ENCODE measurements around the gene TNIK.

The TNIK gene

DNA sequence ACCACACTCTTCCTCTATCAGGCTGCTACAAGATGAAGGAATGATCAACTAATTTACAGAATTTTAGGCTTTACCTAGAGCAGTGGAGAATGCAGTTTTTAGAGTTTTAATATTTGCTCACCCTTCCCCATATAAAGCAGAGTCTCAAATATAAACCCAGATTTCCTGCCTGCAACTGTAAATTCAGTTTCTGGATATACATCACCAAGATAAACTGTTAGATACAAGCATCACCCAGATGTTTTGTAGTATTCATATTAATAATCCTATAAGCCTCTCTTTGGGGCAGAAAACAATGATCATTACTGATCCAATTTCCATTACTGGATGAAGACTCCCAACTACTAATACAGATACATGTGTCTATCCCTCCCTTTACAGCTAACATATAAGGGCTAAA, 205.9 kb downstream of the TNIK start:
- TF ChIP-seq CTCF (IDR thresholded peaks at IDR 0.05) (no peak), ZFX (IDR thresholded peaks at IDR 0.05; ENCODE audit: borderline replicate concordance) (no peak)
- H3K27ac ChIP-seq = no peak overlapping the region

DNA sequence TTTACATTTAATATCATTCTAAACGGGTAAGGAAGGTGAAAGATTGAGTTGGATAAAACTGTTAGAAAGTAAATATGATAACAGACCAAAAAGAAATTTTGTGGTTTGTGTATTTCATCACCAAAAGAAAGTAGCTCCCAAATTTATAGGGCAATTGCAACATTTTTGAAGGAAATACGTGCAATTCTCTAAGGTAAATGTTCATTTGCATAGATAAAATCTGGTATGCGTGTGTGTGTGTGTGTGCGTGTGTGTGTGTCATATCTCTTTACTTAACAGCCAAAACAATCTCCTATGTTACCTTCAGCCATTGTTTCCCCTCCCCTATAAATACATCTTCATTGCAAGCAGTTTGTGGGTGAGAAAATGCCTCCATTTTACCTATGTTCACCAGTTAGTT, 208.4 kb downstream of the TNIK start:
- no peak overlapping the region for H3K27ac ChIP-seq

DNA sequence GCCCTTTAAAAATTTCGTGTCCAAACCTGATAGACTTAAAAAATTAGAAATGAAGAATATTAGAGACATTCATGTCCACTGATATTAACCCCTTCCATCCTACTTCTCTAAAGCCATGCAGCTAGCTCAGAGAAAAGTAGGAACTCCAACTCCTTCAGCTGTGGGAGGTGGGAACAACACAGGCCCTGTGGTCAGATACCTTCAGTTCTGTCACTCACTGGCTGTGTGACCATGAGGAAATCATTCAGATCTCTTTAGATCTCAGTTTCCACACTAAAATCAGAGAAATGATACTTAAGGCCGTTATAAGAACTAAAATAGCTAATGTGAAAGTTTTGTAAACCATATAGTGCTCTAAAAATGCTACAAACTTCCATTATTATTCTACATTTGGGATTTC, 209.8 kb downstream of the TNIK start:
- TF ChIP-seq ZFX (IDR thresholded peaks at IDR 0.05; ENCODE audit: borderline replicate concordance) = no peak
- no peak overlapping the region for H3K27ac ChIP-seq

More for the DNA sequence above, 208.4 kb downstream of the TNIK start:
- TF ChIP-seq CTCF (IDR thresholded peaks at IDR 0.05) (no peak), ZFX (IDR thresholded peaks at IDR 0.05; ENCODE audit: borderline replicate concordance) (no peak)

- TF ChIP-seq CTCF (IDR thresholded peaks at IDR 0.05) (no peak), ZFX (IDR thresholded peaks at IDR 0.05; ENCODE audit: borderline replicate concordance) (no peak)
These were observed 211.0 kb downstream of the TNIK start for GRCh38 chr3:171249245-171249644.

GRCh38 chr3:171248426-171249111, 211.6 kb downstream of the TNIK start:
- TF ChIP-seq CTCF (IDR thresholded peaks at IDR 0.05) (no peak), ZFX (IDR thresholded peaks at IDR 0.05; ENCODE audit: borderline replicate concordance) (no peak)
- H3K27ac ChIP-seq = no peak overlapping the region

More at GRCh38 chr3:171249245-171249644, 211.0 kb downstream of the TNIK start:
- H3K27ac ChIP-seq = no peak overlapping the region

- no peak overlapping the region for H3K27ac ChIP-seq
- TF ChIP-seq CTCF (IDR thresholded peaks at IDR 0.05) = no peak
- TF ChIP-seq ZFX (IDR thresholded peaks at IDR 0.05; ENCODE audit: borderline replicate concordance) = no peak
These were observed 214.1 kb downstream of the TNIK start for GRCh38 chr3:171245796-171246765.

- no peak overlapping the region for H3K27ac ChIP-seq
- TF ChIP-seq CTCF (IDR thresholded peaks at IDR 0.05) (no peak), ZFX (IDR thresholded peaks at IDR 0.05; ENCODE audit: borderline replicate concordance) (no peak)
These were observed 217.3 kb downstream of the TNIK start for GRCh38 chr3:171242951-171243350.
